Thyroid gland (tissue), 4 donors: ENCODE results near the gene ANKMY1.

ENCODE experiments used
- POLR2A ChIP-seq, 2 donors: fragments of 450-650 bp; IDR thresholded peaks; one replicate each; pipeline ENCODE4 v1.6.1; 2017; ENCODE audit warnings: antibody characterized with exemption in 2 of 2, mild to moderate bottlenecking in 2 of 2, moderate library complexity in 1 of 2
- TF ChIP-seq, protein P1 (sequence below), 6 experiments: fragments of 200-600 bp in 3 of 6; fragments of 450-650 bp in 3 of 6; sonication (generic) in 3 of 6; IDR thresholded peaks; one replicate each; pipeline ENCODE4 v1.5.1; 2016 to 2019; ENCODE audit warnings: antibody characterized with exemption in 6 of 6, mild to moderate bottlenecking in 2 of 6, inconsistent platforms in 1 of 6, moderate library complexity in 1 of 6

DNA sequence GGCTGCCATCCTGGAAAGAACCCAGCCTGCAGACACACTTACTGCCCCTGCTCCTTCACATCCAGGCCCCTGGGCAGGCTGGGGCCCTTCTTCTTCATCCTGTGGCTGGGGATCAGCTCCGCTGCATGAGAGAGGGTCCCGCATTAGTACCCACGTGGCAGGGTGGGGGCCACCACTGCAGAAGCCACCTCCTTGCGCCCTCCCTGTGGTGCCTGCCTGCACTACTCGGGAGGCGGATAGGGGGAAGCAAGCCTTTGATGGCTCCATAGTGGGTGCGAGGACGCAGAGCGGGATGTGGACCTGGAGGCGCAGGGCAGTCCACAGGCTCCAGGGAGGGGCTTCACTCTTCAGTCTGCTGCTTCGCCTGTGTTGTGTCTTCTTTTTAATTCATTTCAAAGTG is 75.6 kb downstream of the ANKMY1 start:
- TF ChIP-seq, protein P1, sequence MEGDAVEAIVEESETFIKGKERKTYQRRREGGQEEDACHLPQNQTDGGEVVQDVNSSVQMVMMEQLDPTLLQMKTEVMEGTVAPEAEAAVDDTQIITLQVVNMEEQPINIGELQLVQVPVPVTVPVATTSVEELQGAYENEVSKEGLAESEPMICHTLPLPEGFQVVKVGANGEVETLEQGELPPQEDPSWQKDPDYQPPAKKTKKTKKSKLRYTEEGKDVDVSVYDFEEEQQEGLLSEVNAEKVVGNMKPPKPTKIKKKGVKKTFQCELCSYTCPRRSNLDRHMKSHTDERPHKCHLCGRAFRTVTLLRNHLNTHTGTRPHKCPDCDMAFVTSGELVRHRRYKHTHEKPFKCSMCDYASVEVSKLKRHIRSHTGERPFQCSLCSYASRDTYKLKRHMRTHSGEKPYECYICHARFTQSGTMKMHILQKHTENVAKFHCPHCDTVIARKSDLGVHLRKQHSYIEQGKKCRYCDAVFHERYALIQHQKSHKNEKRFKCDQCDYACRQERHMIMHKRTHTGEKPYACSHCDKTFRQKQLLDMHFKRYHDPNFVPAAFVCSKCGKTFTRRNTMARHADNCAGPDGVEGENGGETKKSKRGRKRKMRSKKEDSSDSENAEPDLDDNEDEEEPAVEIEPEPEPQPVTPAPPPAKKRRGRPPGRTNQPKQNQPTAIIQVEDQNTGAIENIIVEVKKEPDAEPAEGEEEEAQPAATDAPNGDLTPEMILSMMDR (IDR thresholded peaks at IDR 0.05): no peak
- no peak for TF ChIP-seq POLR2A (IDR thresholded peaks at IDR 0.05)
